ENCODE data around the gene PRAMEF6.
"Not testable (repeated sequence)": the region's sequence is repeated elsewhere in the genome, so short reads cannot be mapped to it uniquely, and the experiment has no call there.

Gene PRAMEF6

GRCh38 chr1:12947480-12947879, at the start of gene PRAMEF6:
PRAMEF6 (minus strand) TSS chr1:12947580; CDS start chr1:12942518, 5,062 bp downstream.
- not testable (repeated sequence) for DNase-seq (ENCODE audit: low read depth in 3 of 3)

DNA sequence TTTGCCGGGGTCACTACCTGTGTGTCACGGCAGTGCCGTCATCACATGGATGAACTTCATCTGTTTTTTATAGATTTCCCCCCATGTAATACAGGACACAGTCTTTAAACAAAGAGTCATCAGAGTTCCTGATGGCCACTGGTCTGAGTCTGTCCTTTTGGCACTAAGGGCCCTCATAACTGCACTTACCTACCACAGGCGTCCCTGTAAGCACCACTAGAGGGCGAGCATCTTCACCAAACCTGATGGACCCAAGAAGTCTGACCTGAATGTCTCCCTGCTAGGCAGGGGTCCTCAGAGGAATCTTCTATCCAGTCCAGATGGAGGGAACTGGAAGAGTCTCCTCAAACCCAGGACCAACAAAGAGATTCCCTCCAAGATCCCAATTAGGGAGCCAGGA, 23.0 kb downstream of the PRAMEF6 start:
- DNase-seq (ENCODE audit: low read depth in 3 of 3), result not testable (repeated sequence)

DNA sequence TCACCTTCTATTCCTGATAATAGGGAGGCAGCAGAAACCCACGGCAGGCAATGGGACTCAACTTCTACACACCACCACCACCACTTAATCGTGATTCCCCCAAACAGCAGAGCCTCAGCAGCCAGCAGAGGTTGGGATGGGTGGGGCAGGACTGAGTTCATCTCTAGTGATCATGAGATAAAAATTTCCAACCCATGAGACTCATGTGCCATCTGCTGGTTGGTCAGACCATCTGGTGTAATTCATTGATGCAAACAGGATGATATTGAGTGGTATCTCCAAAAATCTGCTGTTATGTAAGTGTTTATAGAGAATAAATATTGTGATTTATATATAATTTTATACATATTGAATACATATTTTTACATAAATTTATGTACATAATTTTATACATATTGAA, 25.6 kb downstream of the PRAMEF6 start:
- not testable (repeated sequence) for DNase-seq (ENCODE audit: low read depth in 3 of 3)

DNA sequence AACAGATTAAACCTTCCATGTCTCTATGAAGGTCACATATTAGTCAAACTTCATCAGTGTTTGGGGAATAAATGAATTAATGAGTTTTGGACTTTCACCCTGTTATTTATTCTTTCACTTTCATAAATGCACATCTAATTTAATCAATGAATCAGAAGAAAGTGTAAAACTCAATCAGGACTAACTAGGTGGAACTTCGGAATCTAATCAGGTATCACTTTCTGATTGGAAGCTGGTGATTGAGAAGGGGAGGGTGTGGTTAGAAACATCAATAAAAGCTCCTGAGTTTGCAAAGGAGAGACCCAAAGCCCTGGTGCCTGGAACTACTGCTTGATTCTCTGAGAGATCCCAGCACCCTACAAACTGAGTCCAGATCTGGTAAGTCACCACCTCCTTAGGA, 31.1 kb downstream of the PRAMEF6 start, which contains the start of gene PRAMEF7:
PRAMEF7 (plus strand) TSS at position 301 of the 400 bp plus-strand sequence. CDS start 1,083 bp downstream, outside the sequence.
- DNase-seq (ENCODE audit: low read depth in 3 of 3), result not testable (repeated sequence)

- not testable (repeated sequence) for DNase-seq (ENCODE audit: low read depth in 3 of 3)
These were observed 43.4 kb downstream of the PRAMEF6 start for GRCh38 chr1:12903793-12904572.

GRCh38 chr1:12899186-12899585, 48.2 kb downstream of the PRAMEF6 start:
- not testable (repeated sequence) for DNase-seq (ENCODE audit: low read depth in 3 of 3)

DNA sequence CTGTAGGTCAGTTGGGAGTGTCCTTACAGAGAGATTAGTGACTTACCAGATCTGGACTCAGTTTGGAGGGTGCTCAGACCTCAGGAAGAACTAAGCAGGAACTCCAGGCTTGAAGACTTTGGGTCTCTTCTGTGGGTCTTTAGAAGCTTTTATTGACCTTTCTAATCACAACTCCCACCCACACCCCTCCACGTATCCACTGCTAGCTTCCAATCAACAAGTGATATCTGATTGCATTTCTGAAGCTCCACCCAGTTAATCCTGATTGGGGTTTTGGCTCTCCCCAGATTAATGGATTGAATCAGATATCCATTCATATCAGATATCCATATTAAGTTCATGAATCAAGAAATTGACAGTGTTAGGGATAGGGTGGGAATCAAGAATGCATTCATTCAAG, 49.2 kb downstream of the PRAMEF6 start, which contains the start of gene PRAMEF10:
PRAMEF10 (minus strand) TSS at position 101 of the 400 bp plus-strand sequence. CDS start 2,423 bp downstream, outside the sequence.
- not testable (repeated sequence) for DNase-seq (ENCODE audit: low read depth in 3 of 3)
